ENCODE results near the gene ABCC6.
"Not testable (repeated sequence)": the region's sequence is repeated elsewhere in the genome, so short reads cannot be mapped to it uniquely, and the experiment has no call there.

DNA sequence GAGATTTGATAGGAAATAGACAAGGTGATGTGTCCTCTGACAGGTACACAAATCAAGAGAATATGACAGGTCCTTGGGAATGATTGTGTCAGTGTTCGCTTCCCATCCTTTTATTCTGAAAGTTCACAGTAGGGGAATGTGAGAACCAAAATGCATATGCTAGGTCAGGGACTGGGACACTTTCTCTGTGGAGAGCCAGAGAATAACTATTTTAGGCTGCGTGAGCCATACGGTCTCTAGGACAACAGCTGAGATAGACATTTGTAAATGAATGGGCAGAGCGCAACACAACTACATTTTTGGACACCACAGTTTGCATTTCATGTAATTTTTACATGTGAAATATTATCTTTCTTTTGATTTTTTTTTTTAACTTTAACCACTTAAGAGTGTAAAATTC, 36.7 kb upstream of the ABCC6 start:
- TF ChIP-seq POLR2A (IDR thresholded peaks at IDR 0.05), result not testable (repeated sequence)
- TF ChIP-seq, protein P1, sequence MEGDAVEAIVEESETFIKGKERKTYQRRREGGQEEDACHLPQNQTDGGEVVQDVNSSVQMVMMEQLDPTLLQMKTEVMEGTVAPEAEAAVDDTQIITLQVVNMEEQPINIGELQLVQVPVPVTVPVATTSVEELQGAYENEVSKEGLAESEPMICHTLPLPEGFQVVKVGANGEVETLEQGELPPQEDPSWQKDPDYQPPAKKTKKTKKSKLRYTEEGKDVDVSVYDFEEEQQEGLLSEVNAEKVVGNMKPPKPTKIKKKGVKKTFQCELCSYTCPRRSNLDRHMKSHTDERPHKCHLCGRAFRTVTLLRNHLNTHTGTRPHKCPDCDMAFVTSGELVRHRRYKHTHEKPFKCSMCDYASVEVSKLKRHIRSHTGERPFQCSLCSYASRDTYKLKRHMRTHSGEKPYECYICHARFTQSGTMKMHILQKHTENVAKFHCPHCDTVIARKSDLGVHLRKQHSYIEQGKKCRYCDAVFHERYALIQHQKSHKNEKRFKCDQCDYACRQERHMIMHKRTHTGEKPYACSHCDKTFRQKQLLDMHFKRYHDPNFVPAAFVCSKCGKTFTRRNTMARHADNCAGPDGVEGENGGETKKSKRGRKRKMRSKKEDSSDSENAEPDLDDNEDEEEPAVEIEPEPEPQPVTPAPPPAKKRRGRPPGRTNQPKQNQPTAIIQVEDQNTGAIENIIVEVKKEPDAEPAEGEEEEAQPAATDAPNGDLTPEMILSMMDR (IDR thresholded peaks at IDR 0.05 in 4 of 5, conservative IDR thresholded peaks at IDR 0.05 in 1 of 5), result not testable (repeated sequence)
